ENCODE data around the gene MEIKIN.

Gene MEIKIN

DNA sequence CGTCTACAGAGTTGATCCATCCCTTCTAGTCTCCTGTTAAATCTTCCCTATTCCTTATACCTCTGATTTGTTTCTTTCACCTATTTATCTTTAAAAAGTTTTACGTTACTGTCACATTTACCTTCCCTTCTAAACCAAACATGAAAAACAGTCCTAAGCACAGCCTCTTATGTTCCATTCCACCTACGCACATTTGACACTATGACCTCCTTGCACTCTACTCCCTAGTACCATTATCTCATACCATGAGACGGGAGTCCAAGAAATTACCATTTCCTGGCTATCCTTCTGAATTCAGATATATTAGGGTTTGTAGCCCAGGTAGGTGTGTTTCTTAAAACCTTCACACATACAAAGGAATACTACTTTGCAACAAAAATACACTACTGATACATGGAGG is 173.8 kb downstream of the MEIKIN start:
- DNase-seq (ENCODE audit: low spot score): no peak

DNA sequence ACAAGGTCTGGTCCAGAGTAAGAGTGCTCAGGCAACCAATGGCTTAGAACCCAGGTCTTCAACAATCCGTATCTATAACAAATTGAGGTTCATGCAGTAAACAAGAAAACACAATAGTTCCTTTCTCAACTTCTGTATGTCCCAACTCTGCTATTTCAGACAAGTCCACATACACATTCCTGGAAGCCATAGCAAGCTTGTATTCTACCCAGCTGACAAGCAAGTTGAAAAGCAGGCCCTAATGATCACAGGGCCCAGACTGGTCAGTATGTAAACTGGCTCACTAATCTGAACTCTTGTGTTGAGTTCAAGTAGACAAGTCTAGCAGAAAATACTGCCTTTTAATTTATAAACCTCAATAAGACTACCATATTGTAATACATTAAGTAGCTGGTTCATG is 175.5 kb downstream of the MEIKIN start:
- no peak for DNase-seq (ENCODE audit: low spot score)

DNA sequence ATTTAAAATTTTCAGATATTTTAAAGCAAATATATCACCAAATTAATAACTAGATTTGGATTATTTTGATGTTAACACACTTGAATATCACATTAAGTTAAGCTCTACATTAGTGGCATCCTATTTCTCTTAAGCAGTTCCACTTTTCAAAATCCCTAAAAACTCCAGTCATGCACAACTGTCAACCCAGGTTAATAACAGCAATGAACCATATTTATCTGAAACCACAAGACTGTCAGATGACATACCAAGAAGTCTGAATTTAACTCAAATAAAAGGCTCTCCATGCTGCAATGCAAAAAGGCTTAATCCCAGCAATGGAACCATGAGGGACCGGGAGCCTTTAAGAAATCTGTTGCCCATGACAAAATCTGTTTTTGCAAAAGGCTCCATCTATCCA is 176.1 kb downstream of the MEIKIN start:
- no peak for DNase-seq (ENCODE audit: low spot score)

DNA sequence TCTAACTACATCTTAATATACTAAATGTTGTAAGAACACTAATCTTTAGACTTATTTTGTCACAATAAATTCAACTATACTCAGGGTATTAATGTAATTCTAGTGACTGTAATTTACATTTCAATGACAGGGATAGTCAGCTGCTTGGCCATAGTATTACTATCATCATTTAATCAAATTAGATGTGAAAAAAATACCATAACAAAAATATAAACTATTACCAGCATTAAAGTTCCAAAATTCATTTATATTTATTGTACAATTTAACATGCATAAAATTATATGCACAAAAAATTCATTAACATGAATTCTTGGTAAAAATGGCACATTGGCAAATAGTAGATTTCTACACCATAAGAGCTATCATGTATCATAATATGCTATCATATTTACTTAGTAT is 177.6 kb downstream of the MEIKIN start:
- no peak for DNase-seq (ENCODE audit: low spot score)

DNA sequence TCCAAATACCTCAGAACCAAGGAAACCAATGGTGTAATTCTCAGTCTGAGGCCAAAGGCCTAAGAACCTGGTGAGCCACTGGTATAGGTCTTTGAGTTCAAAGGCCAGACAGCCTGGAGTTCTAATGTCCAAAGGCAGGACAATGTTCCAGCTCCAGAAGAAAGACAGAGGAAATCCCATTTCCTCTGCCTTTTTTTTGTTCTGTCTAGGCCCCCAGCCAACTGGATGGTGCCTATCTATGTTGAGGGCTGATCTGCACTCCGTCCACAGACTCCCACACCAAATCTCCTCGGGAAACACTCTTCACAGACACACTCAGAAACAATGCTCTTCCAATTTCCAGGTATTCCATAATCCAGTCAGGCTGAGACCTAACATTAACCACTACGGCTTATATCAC is 178.8 kb downstream of the MEIKIN start:
- DNase-seq (ENCODE audit: low spot score): no peak

DNA sequence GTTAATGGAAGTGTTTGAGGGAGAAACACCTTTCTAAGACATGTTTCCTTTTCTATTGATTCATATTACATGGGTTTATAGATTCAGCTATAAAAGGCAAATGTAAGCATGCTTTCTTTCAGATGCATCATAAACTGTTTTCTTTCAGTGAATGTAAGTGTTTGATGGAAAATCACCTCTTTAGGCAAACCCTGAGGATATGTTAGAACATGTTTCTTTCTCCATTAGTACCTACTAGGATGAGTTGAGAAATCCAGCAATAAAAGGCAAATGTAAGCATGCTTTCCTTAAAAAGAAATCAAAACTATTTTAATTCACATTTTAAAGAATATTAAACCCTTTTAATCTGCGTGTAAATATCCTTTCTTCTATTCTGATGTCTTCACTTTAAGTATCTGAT is 180.2 kb downstream of the MEIKIN start:
- no peak for DNase-seq (ENCODE audit: low spot score)

DNA sequence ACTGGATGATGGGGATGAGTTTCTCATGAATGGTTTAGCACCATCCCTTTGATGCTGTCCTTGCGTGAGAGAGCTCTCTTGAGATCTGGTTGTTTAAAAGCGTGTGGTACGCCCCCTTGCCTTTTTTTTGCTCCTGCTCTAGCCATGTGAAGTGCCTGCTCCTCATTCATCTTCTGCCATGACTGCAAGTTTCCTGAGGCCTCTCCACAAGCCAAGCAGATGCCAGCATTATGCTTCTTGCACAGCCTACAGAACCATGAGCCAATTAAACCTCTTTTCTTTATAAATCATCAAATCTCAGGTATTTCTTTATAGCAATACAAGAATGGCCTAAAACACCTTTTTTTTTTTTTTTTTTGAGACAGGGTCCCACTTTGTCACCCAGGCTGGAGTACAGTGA is 181.5 kb downstream of the MEIKIN start:
- no peak for DNase-seq (ENCODE audit: low spot score)

DNA sequence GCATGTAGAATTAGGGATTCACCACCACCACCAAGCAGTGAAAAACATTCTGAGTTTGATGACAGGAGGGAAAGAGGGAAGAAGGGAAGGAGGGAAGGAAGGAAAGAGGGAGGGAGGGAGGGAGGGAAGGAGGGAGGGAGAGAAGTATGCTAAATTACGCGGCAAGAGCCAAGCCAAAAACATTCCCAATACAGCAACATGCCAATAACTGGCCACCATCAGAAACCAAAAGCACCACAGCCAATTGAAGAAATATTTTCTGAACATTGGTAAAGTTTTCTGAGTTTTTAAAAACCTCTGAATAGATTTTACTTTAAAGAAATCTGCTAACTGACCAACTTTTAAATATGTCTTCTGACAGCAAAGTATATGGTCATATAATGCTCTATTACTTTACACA is 184.7 kb downstream of the MEIKIN start:
- no peak for DNase-seq (ENCODE audit: low spot score)

DNA sequence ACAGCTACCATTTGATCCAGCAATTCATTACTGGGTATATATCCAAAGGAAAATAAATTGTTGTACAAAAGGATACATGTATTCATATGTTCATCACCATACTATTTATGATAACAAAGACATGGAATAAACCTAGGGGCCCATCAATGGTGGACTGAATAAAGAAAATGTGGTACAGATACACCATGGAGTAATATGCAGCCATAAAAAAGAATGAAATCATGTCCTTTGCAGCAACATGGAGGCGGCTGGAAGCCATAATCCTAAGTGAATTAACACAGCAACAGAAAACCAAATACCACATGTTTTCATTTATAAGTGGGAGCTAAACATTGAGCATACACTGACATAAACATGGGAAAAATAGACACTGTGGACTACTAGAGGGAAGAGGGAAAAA is 185.8 kb downstream of the MEIKIN start:
- no peak for DNase-seq (ENCODE audit: low spot score)

DNA sequence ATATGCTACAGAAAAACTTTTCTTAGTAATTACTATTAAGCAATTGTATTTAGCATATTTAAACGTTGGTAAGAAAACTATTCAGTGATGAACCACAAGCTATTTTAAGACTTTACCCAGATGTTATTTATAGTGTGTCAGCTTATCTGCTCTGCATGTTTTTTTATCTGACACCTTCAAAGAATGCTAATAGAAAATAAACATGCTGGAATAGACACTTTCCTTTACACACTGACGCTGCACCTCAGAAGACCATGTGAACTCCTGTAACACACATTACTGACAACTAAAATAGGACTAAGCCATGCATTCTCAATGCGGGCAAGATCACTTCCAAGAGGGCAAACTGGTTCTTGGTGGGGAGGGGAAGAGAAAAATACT is 187.0 kb downstream of the MEIKIN start:
- DNase-seq (ENCODE audit: low spot score): no peak

DNA sequence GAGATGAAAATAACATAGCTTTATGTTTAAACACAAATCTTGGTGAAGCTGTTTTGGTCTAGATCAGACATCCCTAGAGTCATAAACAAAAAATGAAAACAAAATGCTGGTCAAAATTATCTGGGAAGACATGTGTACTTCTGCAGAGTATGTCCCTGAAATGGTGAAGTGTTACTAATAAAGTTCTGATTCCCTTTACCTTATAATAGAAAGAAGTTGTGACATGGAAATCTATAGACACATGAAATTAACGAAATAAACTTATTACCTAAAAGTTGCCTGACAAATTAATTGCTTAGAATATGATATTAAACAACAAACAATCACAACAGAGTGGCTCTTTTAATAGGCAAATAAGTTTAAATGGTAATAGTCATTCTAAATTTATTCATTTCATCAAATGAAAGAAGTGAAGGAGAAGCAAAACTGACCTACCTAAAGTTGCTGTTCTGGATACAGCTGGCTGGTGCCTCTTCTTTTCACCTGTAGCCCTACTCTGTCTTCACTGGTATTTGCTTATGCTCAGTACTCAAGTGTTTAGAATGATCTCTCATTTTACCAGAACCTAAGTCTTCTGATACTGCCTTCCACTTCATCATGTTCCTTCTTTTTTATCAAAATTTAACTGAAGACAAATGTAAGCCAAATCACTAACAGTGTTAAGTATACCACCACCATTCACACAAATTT is 187.5 kb downstream of the MEIKIN start:
- DNase-seq (ENCODE audit: low spot score): no peak

Data from hematopoietic multipotent progenitor cell treated with erythropoietin and hydrocortisone succinate and interleukin-3 and kit ligand, for 17 days (in vitro differentiated cells).